Erythroblast (primary cell): ENCODE measurements around the gene ACADM.

Experiments used
- GATA1 ChIP-seq: IDR thresholded peaks from 2 replicates; pipeline ENCODE4 v1.6.1; 2011; ENCODE audit warnings: low read depth, mild to moderate bottlenecking, control low read depth, low read length, moderate library complexity
- POLR2A ChIP-seq: IDR thresholded peaks from 2 replicates; pipeline ENCODE4 v1.6.1; 2011; ENCODE audit warnings: mild to moderate bottlenecking, low read length

DNA sequence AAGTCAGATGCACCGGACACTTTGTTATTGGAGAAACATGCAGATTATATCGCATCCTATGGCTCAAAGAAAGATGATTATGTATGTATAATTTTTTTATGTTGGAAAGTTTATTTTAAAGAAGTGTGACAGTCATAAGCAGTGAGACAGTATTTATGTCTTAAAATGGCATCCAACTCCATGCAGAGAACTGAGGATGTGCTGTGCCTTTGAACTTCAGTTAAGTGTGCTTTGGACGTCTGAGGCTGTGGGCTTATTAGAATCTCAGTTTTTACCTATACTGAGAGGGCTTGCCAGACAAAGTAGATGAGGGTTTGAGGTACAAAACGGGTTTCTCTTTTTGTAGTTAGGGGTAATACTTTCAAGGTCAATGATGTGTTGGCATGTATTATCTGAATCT is 63.0 kb downstream of the ACADM start:
- no peak for TF ChIP-seq GATA1
- TF ChIP-seq POLR2A, result no peak
